HG02571 (cell line): Measurements from ENCODE around the gene BLTP3B.
"Not testable (repeated sequence)": the region's sequence is repeated elsewhere in the genome, so short reads cannot be mapped to it uniquely, and the experiment has no call there.

ENCODE experiments used
- ATAC-seq: cut with Tn5 transposase; IDR thresholded peaks from one replicate; pipeline ENCODE4 v1.9.1; 2021; ENCODE audit warnings: mild to moderate bottlenecking, moderate library complexity; ENCODE audit not compliant: unreplicated experiment

Gene BLTP3B, protein sequence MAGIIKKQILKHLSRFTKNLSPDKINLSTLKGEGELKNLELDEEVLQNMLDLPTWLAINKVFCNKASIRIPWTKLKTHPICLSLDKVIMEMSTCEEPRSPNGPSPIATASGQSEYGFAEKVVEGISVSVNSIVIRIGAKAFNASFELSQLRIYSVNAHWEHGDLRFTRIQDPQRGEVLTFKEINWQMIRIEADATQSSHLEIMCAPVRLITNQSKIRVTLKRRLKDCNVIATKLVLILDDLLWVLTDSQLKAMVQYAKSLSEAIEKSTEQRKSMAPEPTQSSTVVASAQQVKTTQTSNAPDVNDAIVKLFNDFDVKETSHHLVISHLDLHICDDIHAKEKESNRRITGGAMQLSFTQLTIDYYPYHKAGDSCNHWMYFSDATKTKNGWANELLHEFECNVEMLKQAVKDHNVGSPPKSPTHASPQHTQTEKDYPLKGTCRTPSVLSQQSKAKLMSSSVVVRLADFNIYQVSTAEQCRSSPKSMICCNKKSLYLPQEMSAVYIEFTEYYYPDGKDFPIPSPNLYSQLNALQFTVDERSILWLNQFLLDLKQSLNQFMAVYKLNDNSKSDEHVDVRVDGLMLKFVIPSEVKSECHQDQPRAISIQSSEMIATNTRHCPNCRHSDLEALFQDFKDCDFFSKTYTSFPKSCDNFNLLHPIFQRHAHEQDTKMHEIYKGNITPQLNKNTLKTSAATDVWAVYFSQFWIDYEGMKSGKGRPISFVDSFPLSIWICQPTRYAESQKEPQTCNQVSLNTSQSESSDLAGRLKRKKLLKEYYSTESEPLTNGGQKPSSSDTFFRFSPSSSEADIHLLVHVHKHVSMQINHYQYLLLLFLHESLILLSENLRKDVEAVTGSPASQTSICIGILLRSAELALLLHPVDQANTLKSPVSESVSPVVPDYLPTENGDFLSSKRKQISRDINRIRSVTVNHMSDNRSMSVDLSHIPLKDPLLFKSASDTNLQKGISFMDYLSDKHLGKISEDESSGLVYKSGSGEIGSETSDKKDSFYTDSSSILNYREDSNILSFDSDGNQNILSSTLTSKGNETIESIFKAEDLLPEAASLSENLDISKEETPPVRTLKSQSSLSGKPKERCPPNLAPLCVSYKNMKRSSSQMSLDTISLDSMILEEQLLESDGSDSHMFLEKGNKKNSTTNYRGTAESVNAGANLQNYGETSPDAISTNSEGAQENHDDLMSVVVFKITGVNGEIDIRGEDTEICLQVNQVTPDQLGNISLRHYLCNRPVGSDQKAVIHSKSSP (N-terminal part only)

DNA sequence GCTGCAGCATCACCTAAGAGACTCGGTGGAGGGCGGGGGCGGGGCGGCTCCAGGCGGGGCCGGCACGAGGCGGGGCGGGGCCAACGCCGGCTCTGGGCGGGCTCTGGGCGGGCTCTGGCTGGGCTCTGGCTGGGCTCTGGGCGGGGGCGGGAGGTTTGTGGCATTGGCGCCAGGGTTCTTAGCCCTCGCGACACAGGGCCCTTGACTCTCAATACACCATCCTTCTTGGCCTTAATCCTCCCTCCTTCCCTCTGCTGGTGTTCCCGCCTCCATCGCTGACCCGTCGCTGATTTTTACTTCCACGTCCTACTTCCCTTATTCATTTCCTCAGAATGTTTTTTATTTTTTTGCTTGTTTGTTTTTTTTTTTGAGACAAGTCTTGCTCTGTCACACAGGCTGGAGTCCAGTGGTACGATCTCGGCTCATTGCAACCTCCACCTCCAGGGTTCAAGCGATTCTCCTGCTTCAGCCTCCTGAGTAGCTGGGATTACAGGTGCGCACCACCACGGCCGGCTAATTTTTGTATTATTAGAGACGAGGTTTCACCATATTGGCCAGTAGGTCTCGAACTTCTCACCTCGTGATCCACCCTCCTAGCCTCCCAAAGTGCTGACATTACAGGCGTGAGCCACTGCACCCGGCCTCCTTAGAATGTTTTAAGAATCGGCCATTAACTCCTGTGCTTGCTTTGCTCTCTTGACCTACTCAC, at the start of gene BLTP3B:
BLTP3B (minus strand) TSS at position 24 of the 709 bp plus-strand sequence. CDS start 239 bp downstream, outside the sequence.
- ATAC-seq: peak; percentile 71

DNA sequence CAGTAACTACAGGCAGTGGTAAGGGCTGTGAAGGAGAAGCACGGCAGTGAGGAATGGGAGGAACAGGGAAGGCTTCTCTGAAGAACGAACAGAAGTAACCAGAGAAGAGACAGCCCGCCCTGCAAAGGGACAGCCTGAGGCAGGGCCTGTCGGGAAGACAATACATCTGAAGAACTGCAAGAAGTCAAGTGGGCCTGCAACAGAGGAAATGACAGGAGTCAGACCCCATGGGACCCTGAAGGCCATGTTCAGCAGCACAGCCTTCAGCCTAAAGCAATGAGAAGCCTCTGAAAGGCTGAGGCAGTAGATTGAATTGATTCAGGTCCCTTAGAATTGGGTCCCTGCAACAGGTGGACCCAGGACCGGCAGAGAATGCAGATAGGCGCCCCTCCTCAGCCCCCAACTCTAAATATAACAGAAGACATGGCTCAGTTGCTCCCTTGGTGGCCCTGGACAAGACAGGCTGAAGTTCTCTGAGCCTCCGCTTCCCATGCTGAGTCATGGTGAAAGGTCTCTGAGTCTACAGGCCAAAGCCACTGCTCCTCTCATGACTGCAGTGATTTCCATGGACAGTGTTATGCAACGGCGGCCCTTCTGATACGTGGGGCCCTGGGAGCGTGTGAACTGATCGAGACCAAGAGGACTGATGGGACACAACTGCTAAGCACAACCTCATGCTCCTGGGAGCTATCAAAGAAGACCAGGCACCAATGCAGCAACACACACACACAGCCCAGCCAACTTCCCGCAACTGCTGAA, 47.1 kb upstream of the BLTP3B start:
- ATAC-seq: no peak

DNA sequence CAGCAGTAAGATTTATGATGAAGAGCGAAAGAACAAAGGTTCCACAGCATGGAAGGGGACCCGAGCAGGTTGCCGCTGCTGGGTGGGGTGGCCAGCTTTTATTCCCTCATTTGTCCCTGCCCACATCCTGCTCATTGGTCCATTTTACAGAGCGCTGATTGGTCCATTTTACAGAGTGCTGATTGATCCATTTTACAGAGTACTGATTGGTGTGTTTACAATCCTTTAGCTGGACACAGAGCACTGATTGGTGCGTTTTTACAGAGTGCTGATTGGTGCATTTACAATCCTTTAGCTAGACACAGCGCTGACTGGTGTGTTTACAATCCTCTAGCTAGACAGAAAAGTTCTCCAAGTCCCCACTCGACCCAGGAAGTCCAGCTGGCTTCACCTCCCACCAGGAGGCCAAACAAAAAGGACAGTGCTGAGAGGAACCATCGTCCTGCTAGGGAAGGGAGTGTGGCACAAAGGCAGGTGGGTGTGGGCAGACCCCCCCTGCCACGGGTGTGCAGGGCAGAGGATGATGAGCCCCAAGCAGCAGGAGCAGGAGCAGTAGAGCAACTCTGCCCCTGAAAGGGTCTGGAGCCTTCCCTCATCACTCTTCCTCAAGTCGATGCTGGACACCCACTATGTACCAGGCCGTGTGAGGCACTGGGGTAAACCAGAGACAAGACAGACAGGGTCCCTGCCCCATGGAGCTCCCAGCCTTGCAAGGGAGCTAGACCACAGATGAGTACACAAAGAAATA, 46.4 kb upstream of the BLTP3B start:
- not testable (repeated sequence) for ATAC-seq

DNA sequence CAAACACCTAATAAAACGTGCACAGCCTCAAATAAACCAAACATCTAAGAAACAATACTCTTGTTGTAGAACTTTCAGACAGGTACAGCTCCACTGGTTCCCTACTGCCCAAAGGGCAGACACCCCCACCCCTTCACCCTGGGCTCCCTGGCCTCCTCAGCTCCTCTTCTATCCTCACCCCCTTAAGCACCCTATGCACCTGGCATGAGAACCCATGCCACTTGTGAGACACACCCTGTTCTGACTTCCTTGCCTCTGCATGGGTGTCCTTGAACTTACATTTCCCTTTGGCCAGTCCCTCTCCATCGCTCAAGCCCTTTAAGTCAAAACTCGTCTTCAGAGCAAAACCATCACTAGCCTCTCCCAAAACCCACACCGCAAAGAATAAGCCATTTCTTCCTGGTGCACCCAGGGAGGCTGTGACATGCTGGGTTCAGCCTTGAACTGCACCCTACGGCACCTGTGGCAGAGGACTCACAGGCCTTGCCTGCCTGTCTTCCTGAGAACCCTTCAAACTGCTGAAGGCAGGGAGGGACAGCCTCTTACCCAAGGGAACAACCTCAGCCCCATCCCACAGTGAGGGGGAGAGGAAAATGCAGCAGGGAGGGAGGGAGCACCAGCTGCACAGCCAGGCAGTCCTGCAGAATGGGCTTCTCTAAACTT, 45.3 kb upstream of the BLTP3B start:
- ATAC-seq: no peak

DNA sequence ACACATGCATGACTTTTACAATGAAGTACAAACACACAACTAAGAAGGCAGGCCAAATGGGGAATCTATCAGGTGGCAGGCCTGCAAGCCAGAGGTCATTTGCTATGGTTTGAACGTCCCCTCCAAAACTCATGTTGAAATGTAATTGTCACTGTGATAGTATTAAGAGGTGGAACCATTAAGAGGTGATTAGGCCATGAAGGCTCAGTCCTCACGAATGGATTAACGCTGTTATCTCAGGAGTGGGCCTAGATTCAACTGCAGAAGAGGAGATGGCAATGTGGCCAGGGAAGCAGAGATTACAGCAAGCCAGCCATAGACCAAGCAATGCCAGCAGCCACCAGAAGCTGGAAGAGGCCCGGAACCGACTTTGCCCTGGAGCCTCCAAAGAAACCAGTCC, 44.4 kb upstream of the BLTP3B start:
- ATAC-seq: no peak

DNA sequence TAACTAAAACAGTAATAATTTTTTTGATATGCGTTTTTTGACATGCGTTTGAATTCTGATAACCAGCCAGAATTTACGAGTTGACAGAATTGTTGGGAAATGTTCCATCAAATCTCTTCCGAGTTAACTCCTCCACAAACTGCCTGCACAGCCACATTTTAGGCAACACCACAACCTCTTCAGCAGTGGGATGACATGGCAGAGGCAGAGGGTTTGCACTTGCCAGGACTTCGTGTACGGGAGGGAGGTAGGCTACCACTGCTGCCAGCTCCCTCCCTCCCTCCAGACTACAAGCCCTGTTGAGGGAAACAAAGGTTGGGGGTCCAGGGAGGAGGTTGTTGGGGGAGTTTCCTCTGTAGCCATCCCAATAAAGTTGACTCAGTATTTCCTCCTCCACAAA, 43.4 kb upstream of the BLTP3B start:
- ATAC-seq: no peak

DNA sequence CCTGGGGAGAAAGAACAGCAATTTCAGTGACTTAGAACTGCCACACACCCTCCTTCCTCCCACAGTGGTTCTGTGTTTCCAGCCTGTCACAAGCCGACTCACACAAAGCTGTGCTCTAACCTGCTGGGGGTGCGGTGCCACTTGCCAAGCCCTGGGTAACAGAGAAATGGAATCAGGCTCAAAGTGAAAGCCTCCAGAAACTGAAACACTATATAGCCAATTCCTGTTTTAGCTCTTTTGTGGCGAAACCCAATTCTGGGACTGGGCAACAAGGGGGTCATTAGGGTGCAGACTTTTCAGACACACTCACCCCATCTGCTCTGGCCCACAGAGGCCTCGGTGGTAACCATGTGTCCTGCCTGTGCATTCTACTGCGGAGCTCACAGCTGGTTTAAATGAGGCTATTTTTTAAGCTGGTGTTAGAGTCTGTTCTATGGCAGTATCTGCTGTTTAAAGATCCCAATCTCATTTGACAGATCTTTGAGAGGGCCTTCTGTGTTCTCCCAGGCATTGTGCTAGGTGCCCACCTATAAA, 42.8 kb upstream of the BLTP3B start:
- ATAC-seq: peak; percentile 96

DNA sequence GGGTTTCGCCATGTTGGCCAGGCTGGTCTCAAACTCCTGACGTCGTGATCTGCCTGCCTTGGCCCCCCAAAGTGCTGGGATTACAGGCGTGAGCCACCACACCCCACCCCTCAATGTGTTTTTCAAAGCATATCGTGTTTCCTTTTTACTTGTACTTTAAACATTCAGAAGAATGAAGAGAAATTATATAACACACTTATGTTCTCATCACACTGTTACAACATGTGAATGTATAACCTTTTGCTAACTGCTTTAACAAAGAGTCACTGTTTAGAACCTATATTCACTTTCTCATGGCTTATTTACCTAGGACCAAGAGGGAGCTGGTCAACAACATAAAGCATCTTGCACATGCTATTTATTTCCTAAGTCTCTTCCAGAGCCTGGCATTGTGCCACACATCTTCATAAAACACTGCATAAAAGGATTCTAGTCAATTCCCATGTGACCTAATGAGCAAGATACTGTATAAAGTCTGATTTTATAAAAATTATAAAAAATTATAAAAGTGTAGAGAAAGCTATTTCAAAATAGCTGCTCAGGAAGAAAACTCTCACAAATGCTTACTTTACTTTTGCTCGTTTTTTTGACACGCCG, 42.0 kb upstream of the BLTP3B start:
- ATAC-seq: no peak

DNA sequence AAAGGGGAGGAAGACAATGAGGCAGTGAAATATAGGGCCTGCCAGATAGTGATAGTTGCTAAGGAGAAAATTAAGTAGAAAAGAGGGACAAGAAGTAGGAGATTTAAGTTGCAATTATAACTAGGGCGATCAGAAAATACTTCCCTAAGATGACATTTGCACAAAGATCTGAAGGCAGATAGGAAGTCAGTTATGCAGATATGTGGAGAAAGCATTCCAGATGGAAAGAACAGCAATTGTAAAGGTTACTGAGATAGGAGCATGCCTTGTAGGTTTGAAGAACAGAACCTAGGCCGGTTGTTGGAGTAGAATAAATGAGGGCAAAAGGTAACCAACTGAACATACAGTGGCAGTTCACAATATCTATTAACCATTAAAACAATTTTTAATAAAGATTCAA, 36.6 kb upstream of the BLTP3B start:
- no peak for ATAC-seq

DNA sequence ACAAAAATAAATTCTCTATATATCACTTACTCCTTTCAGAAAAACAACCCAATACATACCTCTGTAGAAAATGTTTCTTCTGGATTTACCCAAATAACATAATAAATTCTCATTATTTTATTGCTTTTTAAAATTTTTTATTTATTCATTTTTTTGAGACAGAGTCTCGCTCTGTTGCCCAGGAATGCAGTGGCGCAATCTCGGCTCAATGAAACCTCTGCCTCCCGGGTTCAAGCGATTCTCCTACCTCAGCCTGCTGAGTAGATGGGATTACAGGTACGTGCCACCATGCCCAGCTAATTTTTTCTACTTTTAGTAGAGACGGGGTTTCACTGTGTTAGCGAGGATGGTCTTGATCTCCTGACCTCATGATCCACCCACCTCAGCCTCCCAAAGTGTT, 33.8 kb upstream of the BLTP3B start:
- ATAC-seq: not testable (repeated sequence)

DNA sequence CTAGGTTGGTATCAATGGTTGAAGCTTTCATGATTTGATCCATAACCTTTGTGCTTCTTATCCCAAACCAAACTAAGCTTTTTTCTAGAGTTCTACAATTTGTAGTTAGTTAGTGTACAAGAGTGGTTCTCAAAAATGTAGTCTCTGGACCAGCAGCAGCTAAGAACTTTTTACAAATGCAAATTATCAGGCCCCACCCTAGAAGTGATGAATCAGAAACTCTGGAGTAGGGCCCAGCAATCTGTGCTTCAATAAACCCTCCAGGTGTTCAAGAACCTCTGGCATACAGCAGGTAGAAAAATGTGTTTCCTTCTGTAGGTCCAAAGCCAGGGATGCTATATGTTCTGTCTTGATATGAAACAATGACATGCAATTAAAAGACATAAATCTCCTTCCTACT, 31.8 kb upstream of the BLTP3B start:
- ATAC-seq: no peak

GRCh38 chr12:100173111-100173510, 30.4 kb upstream of the BLTP3B start:
- ATAC-seq: no peak

GRCh38 chr12:100171248-100171647, 28.6 kb upstream of the BLTP3B start:
- no peak for ATAC-seq

DNA sequence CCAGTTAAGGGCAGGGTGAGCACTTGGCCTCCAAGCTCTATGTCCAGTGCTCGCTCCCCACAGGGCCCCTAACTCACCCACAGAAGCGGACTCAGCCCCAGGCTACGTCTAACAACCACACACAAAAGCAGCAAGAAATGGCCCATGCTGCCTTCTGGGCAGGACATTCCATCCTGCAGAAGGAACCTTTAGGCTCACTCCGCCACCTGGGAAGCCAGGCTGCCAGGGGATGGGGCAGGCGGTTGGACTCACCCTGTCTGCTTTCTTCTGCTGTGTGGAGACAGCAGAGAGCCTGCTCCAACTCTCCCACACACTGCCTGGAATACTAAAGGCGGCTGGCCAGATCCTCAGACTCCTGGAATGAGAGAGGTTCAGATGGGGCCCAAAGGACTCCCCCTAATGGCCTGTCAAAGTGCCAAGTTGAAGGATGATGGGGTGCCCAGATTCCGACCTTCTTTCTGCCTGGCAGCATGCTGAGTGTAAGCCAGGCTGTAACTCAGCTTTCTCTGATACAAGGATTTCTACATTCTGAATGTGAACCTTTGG, 27.7 kb upstream of the BLTP3B start:
- ATAC-seq: no peak

- no peak for ATAC-seq
Observed at GRCh38 chr12:100169345-100169744, 26.7 kb upstream of the BLTP3B start.

- ATAC-seq: no peak
Observed at GRCh38 chr12:100168562-100168961, 25.9 kb upstream of the BLTP3B start.

- ATAC-seq: no peak
Observed at GRCh38 chr12:100166232-100166631, 23.6 kb upstream of the BLTP3B start.

DNA sequence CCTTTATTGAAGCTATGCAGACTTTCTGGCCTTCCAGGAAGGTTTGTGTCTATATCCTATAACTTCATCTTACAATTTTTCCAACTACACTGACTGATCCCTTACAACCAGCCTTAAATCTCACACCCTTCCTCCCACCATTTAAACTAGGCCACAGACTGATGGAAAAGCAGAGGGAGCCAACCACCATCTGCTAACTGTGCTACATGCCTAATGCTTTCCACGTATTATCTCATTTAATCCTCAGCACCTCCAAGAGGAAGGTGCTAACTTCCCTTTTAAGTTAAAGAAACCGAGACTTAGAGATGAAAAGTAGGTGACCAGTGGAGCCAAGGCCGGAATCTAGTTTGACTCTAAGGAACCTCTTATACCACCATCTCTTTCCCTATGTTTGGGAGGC, 22.7 kb upstream of the BLTP3B start:
- no peak for ATAC-seq
